Measurements from ENCODE around the gene DEDD.

Gene DEDD

GRCh38 chr1:161132410-161133219 is at the start of gene DEDD:
DEDD (minus strand) TSS chr1:161132667; CDS start chr1:161124462, 8,205 bp downstream.
- H3K27me3 ChIP-seq (ENCODE audit: control insufficient read depth in 5 of 5, insufficient read depth in 4 of 5, low read length in 5 of 5) = no peaks in the 10 kb centered on the region
- peak within 1 kb of the TSS; percentile 99 for H3K27ac ChIP-seq (ENCODE audit: low read depth, low read length)
- H3K9ac ChIP-seq (ENCODE audit: low read length in 5 of 5) = peak within 1 kb of the TSS; percentile 86 to 98 (median 94)
- H3K4me1 ChIP-seq (ENCODE audit: control insufficient read depth in 5 of 5, insufficient read depth in 5 of 5, low read length in 5 of 5) = peaks cover 4 to 62% (median 44%) of the 10 kb centered on the region in 5 donors
- H3K9me3 ChIP-seq (ENCODE audit: control insufficient read depth in 5 of 5, low read length in 5 of 5) = no peaks in the 10 kb centered on the region
- H3K4me3 ChIP-seq (ENCODE audit: low read depth in 1 of 5, low read length in 5 of 5) = peak within 1 kb of the TSS; percentile 75 to 98 (median 91)
- H3K36me3 ChIP-seq (ENCODE audit: control insufficient read depth in 5 of 5, insufficient read depth in 5 of 5, low read length in 5 of 5) = peaks cover 6 to 28% (median 19%) of the 10 kb centered on the region in 5 donors

- Histone ChIP-seq H3K36me3 (ENCODE audit: control insufficient read depth in 5 of 5, insufficient read depth in 5 of 5, low read length in 5 of 5) (no peaks in the 10 kb centered on the region), H3K4me1 (ENCODE audit: control insufficient read depth in 5 of 5, insufficient read depth in 5 of 5, low read length in 5 of 5) (peaks cover 2 to 44% (median 35%) of the 10 kb centered on the region in 5 donors), H3K9ac (ENCODE audit: low read length in 5 of 5) (no peak overlapping the region), H3K9me3 (ENCODE audit: control insufficient read depth in 5 of 5, low read length in 5 of 5) (no peaks in the 10 kb centered on the region), H3K27ac (ENCODE audit: low read depth, low read length) (no peak overlapping the region), H3K27me3 (ENCODE audit: control insufficient read depth in 5 of 5, insufficient read depth in 4 of 5, low read length in 5 of 5) (no peaks in the 10 kb centered on the region), H3K4me3 (ENCODE audit: low read depth in 1 of 5, low read length in 5 of 5) (no peak overlapping the region)
These were observed 49.7 kb upstream of the DEDD start for GRCh38 chr1:161182214-161182613.

GRCh38 chr1:161180639-161181038 is 48.2 kb upstream of the DEDD start:
- no peak overlapping the region for H3K27ac ChIP-seq (ENCODE audit: low read depth, low read length)
- H3K4me3 ChIP-seq (ENCODE audit: low read depth in 1 of 5, low read length in 5 of 5) = no peak overlapping the region
- H3K9ac ChIP-seq (ENCODE audit: low read length in 5 of 5) = no peak overlapping the region
- no peaks in the 10 kb centered on the region for H3K27me3 ChIP-seq (ENCODE audit: control insufficient read depth in 5 of 5, insufficient read depth in 4 of 5, low read length in 5 of 5)
- peaks cover 0 to 5% (median 4%) of the 10 kb centered on the region in 5 donors for H3K36me3 ChIP-seq (ENCODE audit: control insufficient read depth in 5 of 5, insufficient read depth in 5 of 5, low read length in 5 of 5)
- peaks cover 5 to 44% (median 36%) of the 10 kb centered on the region in 5 donors for H3K4me1 ChIP-seq (ENCODE audit: control insufficient read depth in 5 of 5, insufficient read depth in 5 of 5, low read length in 5 of 5)
- H3K9me3 ChIP-seq (ENCODE audit: control insufficient read depth in 5 of 5, low read length in 5 of 5) = no peaks in the 10 kb centered on the region

- peaks cover under 1 to 14% (median 12%) of the 10 kb centered on the region in 5 donors for H3K36me3 ChIP-seq (ENCODE audit: control insufficient read depth in 5 of 5, insufficient read depth in 5 of 5, low read length in 5 of 5)
- H3K9ac ChIP-seq (ENCODE audit: low read length in 5 of 5) = no peak overlapping the region
- no peak overlapping the region for H3K27ac ChIP-seq (ENCODE audit: low read depth, low read length)
- H3K4me1 ChIP-seq (ENCODE audit: control insufficient read depth in 5 of 5, insufficient read depth in 5 of 5, low read length in 5 of 5) = peaks cover 5 to 37% (median 33%) of the 10 kb centered on the region in 5 donors
- no peak overlapping the region for H3K4me3 ChIP-seq (ENCODE audit: low read depth in 1 of 5, low read length in 5 of 5)
- H3K9me3 ChIP-seq (ENCODE audit: control insufficient read depth in 5 of 5, low read length in 5 of 5) = no peaks in the 10 kb centered on the region
- H3K27me3 ChIP-seq (ENCODE audit: control insufficient read depth in 5 of 5, insufficient read depth in 4 of 5, low read length in 5 of 5) = no peaks in the 10 kb centered on the region
These were observed 47.2 kb upstream of the DEDD start for GRCh38 chr1:161179698-161180097.

- Histone ChIP-seq H3K36me3 (ENCODE audit: control insufficient read depth in 5 of 5, insufficient read depth in 5 of 5, low read length in 5 of 5) (peaks cover 5 to 30% (median 27%) of the 10 kb centered on the region in 5 donors), H3K4me3 (ENCODE audit: low read depth in 1 of 5, low read length in 5 of 5) (peak overlapping the region; percentile 72 to 98 (median 97)), H3K9ac (ENCODE audit: low read length in 5 of 5) (peak overlapping the region in 4 of 5 donors; percentile 85 to 91 (median 89)), H3K4me1 (ENCODE audit: control insufficient read depth in 5 of 5, insufficient read depth in 5 of 5, low read length in 5 of 5) (peaks cover 10 to 35% (median 34%) of the 10 kb centered on the region in 5 donors), H3K27ac (ENCODE audit: low read depth, low read length) (peak overlapping the region; percentile 90), H3K27me3 (ENCODE audit: control insufficient read depth in 5 of 5, insufficient read depth in 4 of 5, low read length in 5 of 5) (no peaks in the 10 kb centered on the region), H3K9me3 (ENCODE audit: control insufficient read depth in 5 of 5, low read length in 5 of 5) (no peaks in the 10 kb centered on the region)
These were observed 45.4 kb upstream of the DEDD start for GRCh38 chr1:161177936-161178244.

GRCh38 chr1:161177112-161177935 is 44.9 kb upstream of the DEDD start, which contains the start of gene B4GALT3:
B4GALT3 (minus strand) TSS chr1:161177507; CDS start chr1:161176060, 1,447 bp downstream.
- H3K9me3 ChIP-seq (ENCODE audit: control insufficient read depth in 5 of 5, low read length in 5 of 5) = no peaks in the 10 kb centered on the region
- no peaks in the 10 kb centered on the region for H3K27me3 ChIP-seq (ENCODE audit: control insufficient read depth in 5 of 5, insufficient read depth in 4 of 5, low read length in 5 of 5)
- H3K4me3 ChIP-seq (ENCODE audit: low read depth in 1 of 5, low read length in 5 of 5) = peak within 1 kb of the TSS; percentile 94 to 98 (median 97)
- H3K4me1 ChIP-seq (ENCODE audit: control insufficient read depth in 5 of 5, insufficient read depth in 5 of 5, low read length in 5 of 5) = peaks cover 12 to 40% (median 39%) of the 10 kb centered on the region in 5 donors
- H3K36me3 ChIP-seq (ENCODE audit: control insufficient read depth in 5 of 5, insufficient read depth in 5 of 5, low read length in 5 of 5) = peaks cover 5 to 36% (median 29%) of the 10 kb centered on the region in 5 donors
- H3K27ac ChIP-seq (ENCODE audit: low read depth, low read length) = peak within 1 kb of the TSS; percentile 90
- H3K9ac ChIP-seq (ENCODE audit: low read length in 5 of 5) = peak within 1 kb of the TSS; percentile 81 to 91 (median 88)

GRCh38 chr1:161176468-161177111 is 44.1 kb upstream of the DEDD start:
- H3K36me3 ChIP-seq (ENCODE audit: control insufficient read depth in 5 of 5, insufficient read depth in 5 of 5, low read length in 5 of 5) = peaks cover 5 to 43% (median 36%) of the 10 kb centered on the region in 5 donors
- H3K27me3 ChIP-seq (ENCODE audit: control insufficient read depth in 5 of 5, insufficient read depth in 4 of 5, low read length in 5 of 5) = no peaks in the 10 kb centered on the region
- peak overlapping the region; percentile 81 to 91 (median 88) for H3K9ac ChIP-seq (ENCODE audit: low read length in 5 of 5)
- H3K27ac ChIP-seq (ENCODE audit: low read depth, low read length) = peak overlapping the region; percentile 90
- H3K9me3 ChIP-seq (ENCODE audit: control insufficient read depth in 5 of 5, low read length in 5 of 5) = no peaks in the 10 kb centered on the region
- peaks cover 12 to 46% (median 42%) of the 10 kb centered on the region in 5 donors for H3K4me1 ChIP-seq (ENCODE audit: control insufficient read depth in 5 of 5, insufficient read depth in 5 of 5, low read length in 5 of 5)
- H3K4me3 ChIP-seq (ENCODE audit: low read depth in 1 of 5, low read length in 5 of 5) = peak overlapping the region; percentile 94 to 98 (median 97)

GRCh38 chr1:161175771-161176453 is 43.4 kb upstream of the DEDD start:
- peak overlapping the region; percentile 81 to 91 (median 88) for H3K9ac ChIP-seq (ENCODE audit: low read length in 5 of 5)
- peak overlapping the region in 4 of 5 donors; percentile 94 to 98 (median 98) for H3K4me3 ChIP-seq (ENCODE audit: low read depth in 1 of 5, low read length in 5 of 5)
- peaks cover 12 to 51% (median 42%) of the 10 kb centered on the region in 5 donors for H3K4me1 ChIP-seq (ENCODE audit: control insufficient read depth in 5 of 5, insufficient read depth in 5 of 5, low read length in 5 of 5)
- H3K27me3 ChIP-seq (ENCODE audit: control insufficient read depth in 5 of 5, insufficient read depth in 4 of 5, low read length in 5 of 5) = no peaks in the 10 kb centered on the region
- peak overlapping the region; percentile 90 for H3K27ac ChIP-seq (ENCODE audit: low read depth, low read length)
- H3K36me3 ChIP-seq (ENCODE audit: control insufficient read depth in 5 of 5, insufficient read depth in 5 of 5, low read length in 5 of 5) = peaks cover 5 to 50% (median 42%) of the 10 kb centered on the region in 5 donors
- no peaks in the 10 kb centered on the region for H3K9me3 ChIP-seq (ENCODE audit: control insufficient read depth in 5 of 5, low read length in 5 of 5)

- Histone ChIP-seq H3K27ac (ENCODE audit: low read depth, low read length) (no peak overlapping the region), H3K9me3 (ENCODE audit: control insufficient read depth in 5 of 5, low read length in 5 of 5) (no peaks in the 10 kb centered on the region), H3K4me1 (ENCODE audit: control insufficient read depth in 5 of 5, insufficient read depth in 5 of 5, low read length in 5 of 5) (peaks cover 12 to 51% (median 42%) of the 10 kb centered on the region in 5 donors), H3K4me3 (ENCODE audit: low read depth in 1 of 5, low read length in 5 of 5) (no peak overlapping the region), H3K27me3 (ENCODE audit: control insufficient read depth in 5 of 5, insufficient read depth in 4 of 5, low read length in 5 of 5) (no peaks in the 10 kb centered on the region), H3K9ac (ENCODE audit: low read length in 5 of 5) (no peak overlapping the region), H3K36me3 (ENCODE audit: control insufficient read depth in 5 of 5, insufficient read depth in 5 of 5, low read length in 5 of 5) (peaks cover 5 to 59% (median 50%) of the 10 kb centered on the region in 5 donors)
These were observed 42.4 kb upstream of the DEDD start for GRCh38 chr1:161174911-161175310.

Data from subcutaneous abdominal adipose tissue (tissue), 5 donors.